HCT116 (cell line): ENCODE data around the gene ATG5.

Experiments used
- ATF3 ChIP-seq: IDR thresholded peaks from 2 replicates; pipeline ENCODE4 v1.6.1; 2012
- CTCF ChIP-seq, 3 experiments: fragments of 200-600 bp in 1 of 3; sonication (generic) in 1 of 3; IDR thresholded peaks in 2 of 3; conservative IDR thresholded peaks in 1 of 3; 2 replicates each; pipeline ENCODE4 v1.5.1; 2012 to 2017; ENCODE audit warnings: low read depth in 2 of 3, low read length in 2 of 3, antibody characterized with exemption in 1 of 3, borderline replicate concordance in 1 of 3, control low read depth in 1 of 3, mild to moderate bottlenecking in 1 of 3, mixed read lengths in 1 of 3, mixed run types in 1 of 3, moderate library complexity in 1 of 3; ENCODE audit not compliant: insufficient read depth in 1 of 3
- EZH2 ChIP-seq: fragments of 200-600 bp; sonication (generic); IDR thresholded peaks from 2 replicates; pipeline ENCODE4 v1.6.1; 2017; ENCODE audit warnings: antibody characterized with exemption, mixed run types
- EZH2phosphoT487 ChIP-seq: fragments of 200-600 bp; IDR thresholded peaks from 2 replicates; pipeline ENCODE4 v1.6.1; 2018; ENCODE audit warnings: antibody characterized with exemption, borderline replicate concordance
- FOSL1 ChIP-seq: IDR thresholded peaks from 2 replicates; pipeline ENCODE4 v1.6.1; 2012; ENCODE audit warnings: low read depth
- MAX ChIP-seq: IDR thresholded peaks from 2 replicates; pipeline ENCODE4 v1.6.1; 2012
- POLR2A ChIP-seq: IDR thresholded peaks from 2 replicates; pipeline ENCODE4 v1.7.0; 2011; ENCODE audit warnings: borderline replicate concordance; ENCODE audit not compliant: insufficient read depth, insufficient read length; ENCODE audit errors: extremely low read depth
- POLR2AphosphoS5 ChIP-seq: IDR thresholded peaks from 2 replicates; pipeline ENCODE4 v1.6.1; 2011; ENCODE audit warnings: mild to moderate bottlenecking, low read depth, low read length, moderate library complexity
- RAD21 ChIP-seq: IDR thresholded peaks from 2 replicates; pipeline ENCODE4 v1.6.1; 2012; ENCODE audit warnings: low read depth, mild to moderate bottlenecking
- REST ChIP-seq: IDR thresholded peaks from 2 replicates; pipeline ENCODE4 v1.6.1; 2012; ENCODE audit warnings: low read depth
- SIN3A ChIP-seq: IDR thresholded peaks from 2 replicates; pipeline ENCODE4 v1.6.1; 2012; ENCODE audit warnings: low read depth
- SRF ChIP-seq: IDR thresholded peaks from 2 replicates; pipeline ENCODE4 v1.6.1; 2012; ENCODE audit warnings: low read depth
- YY1 ChIP-seq: IDR thresholded peaks from 2 replicates; pipeline ENCODE4 v1.6.1; 2011; ENCODE audit warnings: low read length, low read depth, moderate library complexity, mild to moderate bottlenecking; ENCODE audit not compliant: insufficient replicate concordance; ENCODE audit errors: extremely low read depth

GRCh38 chr6:106275692-106276091, 49.9 kb downstream of the ATG5 start:
- no peak for TF ChIP-seq CTCF (IDR thresholded peaks at IDR 0.05 in 2 of 3, conservative IDR thresholded peaks at IDR 0.05 in 1 of 3; ENCODE audit: borderline replicate concordance in 1 of 3, insufficient read depth in 1 of 3, low read depth in 2 of 3, low read length in 2 of 3)
- no peak for TF ChIP-seq MAX
- no peak for TF ChIP-seq POLR2AphosphoS5
- no peak for TF ChIP-seq POLR2A
- no peak for TF ChIP-seq ATF3
- no peak for TF ChIP-seq FOSL1
- no peak for TF ChIP-seq SRF
- TF ChIP-seq REST: no peak
- TF ChIP-seq YY1: no peak
- TF ChIP-seq EZH2: no peak
- TF ChIP-seq SIN3A: no peak
- TF ChIP-seq EZH2phosphoT487: no peak
- no peak for TF ChIP-seq RAD21
